ENCODE data around the gene FOXRED1.

DNA sequence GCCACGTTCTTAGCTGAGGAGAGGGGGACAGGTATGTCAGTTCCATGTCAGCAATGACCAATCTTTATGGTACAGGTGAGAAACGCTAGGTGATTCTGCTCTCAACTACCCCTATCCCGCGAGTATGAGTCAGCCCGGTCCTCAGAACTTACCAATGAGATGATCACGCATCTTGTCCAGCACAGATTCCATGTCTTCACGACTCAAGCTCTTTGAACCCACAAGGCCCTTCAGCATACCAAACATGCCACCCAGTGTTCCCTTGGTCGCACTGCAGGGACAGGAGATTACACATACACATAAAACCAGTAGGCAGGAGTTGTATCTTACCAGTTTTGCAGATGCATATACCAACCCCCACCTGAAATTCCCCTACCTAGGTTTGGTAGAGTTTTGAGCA, 3.1 kb upstream of the FOXRED1 start:
- TF ChIP-seq, protein P1, sequence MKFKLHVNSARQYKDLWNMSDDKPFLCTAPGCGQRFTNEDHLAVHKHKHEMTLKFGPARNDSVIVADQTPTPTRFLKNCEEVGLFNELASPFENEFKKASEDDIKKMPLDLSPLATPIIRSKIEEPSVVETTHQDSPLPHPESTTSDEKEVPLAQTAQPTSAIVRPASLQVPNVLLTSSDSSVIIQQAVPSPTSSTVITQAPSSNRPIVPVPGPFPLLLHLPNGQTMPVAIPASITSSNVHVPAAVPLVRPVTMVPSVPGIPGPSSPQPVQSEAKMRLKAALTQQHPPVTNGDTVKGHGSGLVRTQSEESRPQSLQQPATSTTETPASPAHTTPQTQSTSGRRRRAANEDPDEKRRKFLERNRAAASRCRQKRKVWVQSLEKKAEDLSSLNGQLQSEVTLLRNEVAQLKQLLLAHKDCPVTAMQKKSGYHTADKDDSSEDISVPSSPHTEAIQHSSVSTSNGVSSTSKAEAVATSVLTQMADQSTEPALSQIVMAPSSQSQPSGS (CRISPR knock-in tag; IDR thresholded peaks at IDR 0.05): no peak
- TF ChIP-seq ZNF335 (CRISPR knock-in tag; IDR thresholded peaks at IDR 0.05): no peak
- TF ChIP-seq MAX (IDR thresholded peaks at IDR 0.05): no peak
- no peak for TF ChIP-seq EP300 (IDR thresholded peaks at IDR 0.05; ENCODE audit: low read depth in 2 of 2, low read length in 2 of 2)
- no peak for TF ChIP-seq EP300 (CRISPR knock-in tag; IDR thresholded peaks at IDR 0.05; ENCODE audit: borderline replicate concordance)

Measured in HepG2 (cell line).